ENCODE data around the gene TUBA3E. TPM values are rescaled to one million over a fixed set of nuclear protein-coding genes. Genes with fewer than 3 reads are reported as not detected.
"Not testable (repeated sequence)": the region's sequence is repeated elsewhere in the genome, so short reads cannot be mapped to it uniquely, and the experiment has no call there.

The TUBA3E gene
- total and polyA plus RNA-seq, 2 of the 8 experiments (the other 6 are each of a cell fraction or from before 2014, with no cell fraction given): not detected

DNA sequence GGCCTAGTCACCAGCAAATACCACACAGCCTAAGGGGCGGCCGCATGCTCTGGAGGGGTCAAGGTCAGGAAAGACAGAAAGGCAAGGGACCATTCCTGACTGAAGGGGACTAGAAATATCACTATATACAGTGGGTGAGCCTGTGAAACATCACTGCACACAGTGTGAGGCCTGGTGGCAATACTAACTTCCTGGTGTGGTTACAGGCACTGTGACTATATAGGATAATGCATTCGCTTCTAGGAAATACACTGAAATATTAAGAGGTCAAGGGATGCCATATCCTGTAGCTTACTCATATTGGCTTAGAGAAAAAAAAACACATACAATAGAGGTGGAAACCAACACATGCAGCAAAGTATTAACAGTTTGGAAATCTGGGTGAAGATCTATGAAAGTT is 29.1 kb downstream of the TUBA3E start:
- H4K20me1 ChIP-seq (replicated peaks in 1 of 2; ENCODE audit: control insufficient read depth in 1 of 2, insufficient read depth in 2 of 2, low read length in 2 of 2); H2BK12ac ChIP-seq (ENCODE audit: low read depth, low read length); H3K9ac ChIP-seq (replicated peaks in 1 of 4; ENCODE audit: extremely low read depth in 1 of 4, low read depth in 3 of 4, low read length in 3 of 4); H3K27me3 ChIP-seq (replicated peaks in 1 of 4; ENCODE audit: control insufficient read depth in 3 of 4, extremely low read depth in 1 of 4, insufficient read depth in 3 of 4, low read length in 3 of 4); H3K4me2 ChIP-seq (ENCODE audit: insufficient read depth in 1 of 2, low read depth in 2 of 2, low read length in 2 of 2); H2BK5ac ChIP-seq (ENCODE audit: low read depth, low read length); FAIRE-seq; H4K5ac ChIP-seq (ENCODE audit: insufficient read length, low read depth, low read length); H3K27ac ChIP-seq (ENCODE audit: low read depth, low read length); H2AK5ac ChIP-seq (ENCODE audit: low read depth, low read length); H3K79me2 ChIP-seq (ENCODE audit: control insufficient read depth in 1 of 2, insufficient read depth in 2 of 2, low read length in 2 of 2); H2AFZ ChIP-seq (ENCODE audit: low read length); H4K91ac ChIP-seq (replicated peaks; ENCODE audit: insufficient read length, low read length); H3K4ac ChIP-seq (replicated peaks; ENCODE audit: insufficient read length, low read depth, low read length); H3K9me3 ChIP-seq (ENCODE audit: insufficient read depth in 2 of 2, low read depth in 1 of 2, low read length in 1 of 2); H3K79me1 ChIP-seq (ENCODE audit: low read depth, low read length); H2BK20ac ChIP-seq (ENCODE audit: low read length); H3K23ac ChIP-seq (ENCODE audit: insufficient read length); DNase-seq (ENCODE audit: low read depth in 1 of 2, low spot score in 2 of 2); H3K4me3 ChIP-seq (ENCODE audit: extremely low read depth in 1 of 4, insufficient read depth in 2 of 4, low read depth in 3 of 4, low read length in 4 of 4); H3K56ac ChIP-seq (replicated peaks; ENCODE audit: insufficient read length, low read depth, low read length); H3K23me2 ChIP-seq (ENCODE audit: low read depth, low read length); H3K18ac ChIP-seq (ENCODE audit: extremely low read depth, low read length); H3K4me1 ChIP-seq (replicated peaks in 1 of 4; ENCODE audit: control insufficient read depth in 3 of 4, insufficient read depth in 4 of 4, low read length in 3 of 4); H3K14ac ChIP-seq (ENCODE audit: insufficient read length); H4K8ac ChIP-seq (ENCODE audit: extremely low read depth, insufficient read depth, low read length); H2BK15ac ChIP-seq (ENCODE audit: low read length); H2BK120ac ChIP-seq (replicated peaks; ENCODE audit: low read depth, low read length): not testable (repeated sequence)
- WGBS, 2 experiments (ENCODE audit: extremely low coverage in 1 of 2, insufficient coverage in 1 of 2, insufficient read length in 1 of 2, insufficient replicate concordance in 2 of 2, low coverage in 1 of 2, low lambda C conversion rate in 2 of 2, missing lambda C conversion rate in 1 of 2): 90% methylated on average over 3 of the region's 3 CpGs; no CpG with 5 or more reads in 1 of the 2 experiments
- H3K36me3 ChIP-seq (ENCODE audit: control insufficient read depth in 2 of 4, insufficient read depth in 4 of 4, low read length in 3 of 4): peaks cover 10 to 61% (median 25%) of the 10 kb centered on the region in 4 experiments
- POLR2A ChIA-PET (ENCODE audit: partially characterized antibody): interaction anchor here (0.6 to 1.7 kb wide), 2 partner anchors 18 to 971 kb away, joined by 4 read pairs; no protein-coding TSS in a partner anchor
- CTCF ChIA-PET (ENCODE audit: partially characterized antibody): interaction anchor here (0.7 kb wide), 2 partner anchors 579 to 1990 kb away, joined by 3 to 4 read pairs; no protein-coding TSS in a partner anchor

DNA sequence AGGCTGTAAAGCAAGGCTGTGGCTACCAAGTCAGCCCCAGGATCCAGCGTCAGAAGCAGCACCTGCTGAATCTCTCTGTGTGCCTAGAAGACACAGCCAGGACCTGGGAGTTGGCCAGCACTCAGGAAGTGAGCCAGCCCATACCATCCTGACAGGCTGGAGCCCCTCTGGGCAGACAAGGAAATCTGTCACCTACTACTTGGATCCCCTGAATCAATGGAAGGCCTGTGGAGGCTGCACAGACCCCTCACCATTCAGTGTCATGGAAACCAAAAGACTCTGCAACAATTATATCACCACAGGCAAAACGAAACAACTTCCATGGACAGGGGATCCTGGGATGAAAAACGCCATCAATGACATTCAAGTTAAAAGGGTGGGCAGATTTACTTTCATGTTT is 31.6 kb downstream of the TUBA3E start:
- CTCF ChIA-PET (ENCODE audit: partially characterized antibody); H3K4me3 ChIP-seq (ENCODE audit: extremely low read depth in 1 of 4, insufficient read depth in 2 of 4, low read depth in 3 of 4, low read length in 4 of 4); POLR2A ChIA-PET (ENCODE audit: partially characterized antibody); H3K23me2 ChIP-seq (ENCODE audit: low read depth, low read length); H3K9ac ChIP-seq (replicated peaks in 1 of 4; ENCODE audit: extremely low read depth in 1 of 4, low read depth in 3 of 4, low read length in 3 of 4); H3K27ac ChIP-seq (ENCODE audit: low read depth, low read length); FAIRE-seq; H3K27me3 ChIP-seq (replicated peaks in 1 of 4; ENCODE audit: control insufficient read depth in 3 of 4, extremely low read depth in 1 of 4, insufficient read depth in 3 of 4, low read length in 3 of 4); H4K91ac ChIP-seq (replicated peaks; ENCODE audit: insufficient read length, low read length); H3K4ac ChIP-seq (replicated peaks; ENCODE audit: insufficient read length, low read depth, low read length); H3K4me1 ChIP-seq (replicated peaks in 1 of 4; ENCODE audit: control insufficient read depth in 3 of 4, insufficient read depth in 4 of 4, low read length in 3 of 4); H3K23ac ChIP-seq (ENCODE audit: insufficient read length); H2BK20ac ChIP-seq (ENCODE audit: low read length); H2BK15ac ChIP-seq (ENCODE audit: low read length); H3K4me2 ChIP-seq (ENCODE audit: insufficient read depth in 1 of 2, low read depth in 2 of 2, low read length in 2 of 2); H4K8ac ChIP-seq (ENCODE audit: extremely low read depth, insufficient read depth, low read length); H4K20me1 ChIP-seq (replicated peaks in 1 of 2; ENCODE audit: control insufficient read depth in 1 of 2, insufficient read depth in 2 of 2, low read length in 2 of 2); H2AK5ac ChIP-seq (ENCODE audit: low read depth, low read length); H2BK12ac ChIP-seq (ENCODE audit: low read depth, low read length); DNase-seq (ENCODE audit: low read depth in 1 of 2, low spot score in 2 of 2); H2BK120ac ChIP-seq (replicated peaks; ENCODE audit: low read depth, low read length); H3K79me2 ChIP-seq (ENCODE audit: control insufficient read depth in 1 of 2, insufficient read depth in 2 of 2, low read length in 2 of 2); H3K14ac ChIP-seq (ENCODE audit: insufficient read length); H3K9me3 ChIP-seq (ENCODE audit: insufficient read depth in 2 of 2, low read depth in 1 of 2, low read length in 1 of 2); H3K79me1 ChIP-seq (ENCODE audit: low read depth, low read length); H2BK5ac ChIP-seq (ENCODE audit: low read depth, low read length); H3K56ac ChIP-seq (replicated peaks; ENCODE audit: insufficient read length, low read depth, low read length); H3K18ac ChIP-seq (ENCODE audit: extremely low read depth, low read length); H4K5ac ChIP-seq (ENCODE audit: insufficient read length, low read depth, low read length); H2AFZ ChIP-seq (ENCODE audit: low read length): not testable (repeated sequence)
- peaks cover 8 to 55% (median 27%) of the 10 kb centered on the region in 4 experiments for H3K36me3 ChIP-seq (ENCODE audit: control insufficient read depth in 2 of 4, insufficient read depth in 4 of 4, low read length in 3 of 4)
- WGBS, 2 experiments (ENCODE audit: extremely low coverage in 1 of 2, insufficient coverage in 1 of 2, insufficient read length in 1 of 2, insufficient replicate concordance in 2 of 2, low coverage in 1 of 2, low lambda C conversion rate in 2 of 2, missing lambda C conversion rate in 1 of 2): 85% methylated on average over 3 of the region's 3 CpGs; no CpG with 5 or more reads in 1 of the 2 experiments

Measured in H1 (cell line).